ENCODE results near the gene KEAP1. TPM values are rescaled to one million over a fixed set of nuclear protein-coding genes. Genes with fewer than 3 reads are reported as not detected.
"Not testable (repeated sequence)": the region's sequence is repeated elsewhere in the genome, so short reads cannot be mapped to it uniquely, and the experiment has no call there.

Gene KEAP1
- total RNA-seq, result 10 to 100 TPM; 62.1 to 80.3 (median 69.8) TPM

- Histone ChIP-seq H3K36me3 (peaks cover 0 to 18% of the 10 kb centered on the region in 2 donors), H3K4me1 (peaks cover 0 to 54% (median 13%) of the 10 kb centered on the region in 3 donors), H3K27ac (peak within 1 kb of the TSS; percentile 93 to 98 (median 96)), H3K9me3 (no peaks in the 10 kb centered on the region), H3K4me3 (peak within 1 kb of the TSS; percentile 71 to 83), H3K27me3 (peaks cover 4% of the 10 kb centered on the region)
- WGBS, 2 donors (ENCODE audit: low coverage in 1 of 2), result 3% methylated on average over 14 of the region's 73 CpGs
- ATAC-seq, result peak; percentile 24
- TF ChIP-seq EP300 (IDR thresholded peaks at IDR 0.05) (no peak), CTCF (IDR thresholded peaks at IDR 0.05) (no peak), POLR2A (IDR thresholded peaks at IDR 0.05) (no peak), POLR2AphosphoS5 (IDR thresholded peaks at IDR 0.05) (no peak)
Observed at GRCh38 chr19:10503002-10503789, at the start of gene KEAP1. Gene KEAP1, minus strand, starts transcription at chr19:10503356. Its CDS starts 3,323 bp downstream, at chr19:10500033.

- ATAC-seq, result no peak
- Histone ChIP-seq H3K36me3 (peaks cover 0 to 100% of the 10 kb centered on the region in 2 donors), H3K27me3 (no peaks in the 10 kb centered on the region), H3K9me3 (no peaks in the 10 kb centered on the region), H3K4me1 (no peaks in the 10 kb centered on the region), H3K4me3 (no peak overlapping the region), H3K27ac (peak overlapping the region in 1 of 4 donors; percentile 10)
- 73% methylated on average over 6 of the region's 12 CpGs; no CpG with 5 or more reads in 1 of the 2 donors for whole genome bisulfite sequencing, 2 donors (ENCODE audit: low coverage in 1 of 2)
- TF ChIP-seq POLR2A (IDR thresholded peaks at IDR 0.05), result no peak
- no peak for TF ChIP-seq POLR2AphosphoS5 (IDR thresholded peaks at IDR 0.05)
- TF ChIP-seq EP300 (IDR thresholded peaks at IDR 0.05), result no peak
Observed at GRCh38 chr19:10552510-10553053, 49.4 kb upstream of the KEAP1 start.

- ATAC-seq, result peak; percentile 26
- Histone ChIP-seq H3K4me1 (no peaks in the 10 kb centered on the region), H3K36me3 (peaks cover 0 to 100% of the 10 kb centered on the region in 2 donors), H3K4me3 (no peak overlapping the region), H3K9me3 (no peaks in the 10 kb centered on the region), H3K27ac (peak overlapping the region in 1 of 4 donors; percentile 14), H3K27me3 (no peaks in the 10 kb centered on the region)
- TF ChIP-seq POLR2A (IDR thresholded peaks at IDR 0.05), result no peak
- no peak for TF ChIP-seq EP300 (IDR thresholded peaks at IDR 0.05)
- no peak for TF ChIP-seq POLR2AphosphoS5 (IDR thresholded peaks at IDR 0.05)
- no peak for TF ChIP-seq CTCF (IDR thresholded peaks at IDR 0.05)
- WGBS, 2 donors (ENCODE audit: low coverage in 1 of 2), result 100% methylated on average over 4 of the region's 12 CpGs; no CpG with 5 or more reads in 1 of the 2 donors
Observed at GRCh38 chr19:10551698-10552301, 48.6 kb upstream of the KEAP1 start.

- not testable (repeated sequence) for H3K27me3 ChIP-seq, H3K4me3 ChIP-seq, H3K9me3 ChIP-seq, H3K4me1 ChIP-seq, ATAC-seq, H3K27ac ChIP-seq
- H3K36me3 ChIP-seq, result peaks cover 0 to 99% of the 10 kb centered on the region in 2 donors
- WGBS, 2 donors (ENCODE audit: low coverage in 1 of 2), result 60 to 89% methylated on average over 1 to 3 of the region's 9 CpGs
Observed at GRCh38 chr19:10551006-10551405, 47.9 kb upstream of the KEAP1 start.

GRCh38 chr19:10550336-10550735, 47.2 kb upstream of the KEAP1 start:
- no peaks in the 10 kb centered on the region for H3K9me3 ChIP-seq
- H3K27ac ChIP-seq, result no peak overlapping the region
- H3K4me1 ChIP-seq, result peaks cover 0 to 8% (median 0%) of the 10 kb centered on the region in 3 donors
- H3K4me3 ChIP-seq, result no peak overlapping the region
- no peaks in the 10 kb centered on the region for H3K27me3 ChIP-seq
- ATAC-seq, result no peak
- peaks cover 0 to 94% of the 10 kb centered on the region in 2 donors for H3K36me3 ChIP-seq
- TF ChIP-seq POLR2A (IDR thresholded peaks at IDR 0.05) (no peak), CTCF (IDR thresholded peaks at IDR 0.05) (no peak)
- WGBS, 2 donors (ENCODE audit: low coverage in 1 of 2), result 77 to 80% methylated on average over 3 to 5 of the region's 6 CpGs
